GM19452 (cell line): ENCODE measurements around the gene TRIO.

Experiments used
- ATAC-seq: cut with Tn5 transposase; IDR thresholded peaks from one replicate; pipeline ENCODE4 v1.9.1; 2021; ENCODE audit not compliant: unreplicated experiment

The TRIO gene

GRCh38 chr5:14404780-14405179 lies 261.6 kb downstream of the TRIO start:
- no peak for ATAC-seq

DNA sequence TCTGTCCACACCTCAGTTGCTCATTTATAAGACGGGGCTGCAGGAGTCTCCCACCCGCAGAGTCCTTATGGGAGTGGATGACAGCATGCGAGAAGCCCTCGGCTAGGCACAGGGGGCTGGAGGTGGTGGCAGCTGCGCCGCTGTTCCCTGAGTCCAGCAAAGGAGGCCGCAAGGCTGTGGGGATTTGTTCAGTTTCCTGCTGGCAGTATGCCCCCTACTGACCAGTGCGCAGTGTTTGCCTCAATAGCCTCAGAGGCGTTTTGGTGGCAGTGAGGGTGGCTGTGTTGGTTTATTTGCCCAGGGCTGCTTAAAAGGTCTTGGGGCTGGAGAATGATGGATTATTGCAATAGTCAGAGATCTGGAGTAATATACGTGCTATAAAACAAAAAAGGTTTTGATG lies 262.1 kb downstream of the TRIO start:
- ATAC-seq = no peak

DNA sequence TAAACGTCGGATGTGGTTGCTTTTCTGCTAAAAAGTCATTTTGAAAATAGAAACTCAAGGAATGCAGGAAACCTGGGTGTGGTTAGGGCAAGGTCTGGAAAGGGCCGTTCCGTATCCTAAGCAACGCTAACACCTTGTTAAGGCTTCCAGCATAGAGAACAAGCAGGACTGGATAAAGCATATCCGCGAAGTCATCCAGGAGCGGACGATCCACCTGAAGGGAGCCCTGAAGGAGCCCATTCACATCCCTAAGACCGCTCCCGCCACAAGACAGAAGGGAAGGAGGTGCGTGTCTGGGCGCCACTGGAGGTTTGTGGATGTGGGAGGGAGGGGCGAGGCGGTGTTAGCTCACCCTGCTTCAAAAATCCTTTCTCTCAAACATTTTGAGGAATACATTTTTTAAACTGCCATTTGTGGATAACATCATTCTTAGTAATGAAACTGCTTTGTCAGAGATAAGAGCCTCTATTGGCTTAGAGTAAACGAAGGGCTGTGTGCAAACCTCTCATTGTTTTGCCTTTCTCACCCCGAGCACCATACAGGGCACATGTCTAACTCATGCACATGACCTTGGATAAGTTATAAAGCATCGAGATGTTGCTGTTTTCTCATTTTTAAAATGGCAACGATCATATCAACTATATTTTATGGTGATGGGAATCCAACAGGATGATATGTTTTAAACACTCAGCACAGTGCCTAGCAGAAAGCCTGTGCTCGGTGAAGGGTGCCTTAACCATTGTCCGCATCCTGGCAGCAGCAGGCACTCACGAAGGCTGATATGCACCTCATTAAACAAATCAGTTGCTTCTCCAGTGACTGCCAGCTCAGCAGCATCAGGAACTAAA lies 262.8 kb downstream of the TRIO start:
- no peak for ATAC-seq

- no peak for ATAC-seq
These were observed 263.4 kb downstream of the TRIO start for GRCh38 chr5:14406554-14406849.

DNA sequence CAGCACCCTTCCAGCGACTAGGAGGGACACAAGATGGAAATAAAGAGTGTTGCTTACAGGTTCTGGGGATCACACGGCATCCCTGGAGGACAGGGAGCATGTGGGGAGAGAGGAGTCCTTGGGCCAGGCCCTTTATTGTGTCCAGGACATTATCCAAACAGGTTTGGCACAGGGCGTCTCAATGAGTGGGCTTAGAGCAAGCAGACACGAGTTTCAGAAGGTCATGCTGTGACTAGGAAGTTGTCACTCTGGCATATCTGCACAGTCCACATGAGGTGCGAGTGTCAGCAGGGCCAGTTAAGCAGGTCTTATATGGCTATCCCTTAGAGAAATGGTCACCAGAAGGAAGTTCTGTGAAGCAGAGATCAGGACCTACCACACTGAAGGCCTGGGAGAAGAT lies 263.9 kb downstream of the TRIO start:
- ATAC-seq = no peak

DNA sequence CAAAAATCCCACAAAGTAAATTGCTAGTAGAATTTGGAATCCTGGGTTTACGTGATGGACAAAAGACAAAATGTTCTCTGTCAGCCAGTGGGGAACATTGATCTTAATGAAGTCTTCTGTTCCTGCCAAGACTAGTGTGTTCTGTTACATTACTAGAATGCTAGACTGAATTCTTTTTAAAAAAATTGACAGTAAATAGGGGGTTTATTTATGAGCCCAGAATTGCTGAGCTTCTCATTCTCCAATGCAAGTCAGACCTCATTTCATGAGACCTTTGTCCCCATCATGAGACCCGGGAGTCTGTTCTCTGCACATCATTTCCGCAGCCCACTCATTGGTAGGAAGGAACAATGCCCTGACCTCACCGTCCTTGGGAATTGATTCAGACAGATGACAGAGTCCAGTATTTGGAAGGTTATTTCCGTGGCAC lies 264.6 kb downstream of the TRIO start:
- no peak for ATAC-seq

GRCh38 chr5:14408969-14409586 lies 265.9 kb downstream of the TRIO start:
- no peak for ATAC-seq

DNA sequence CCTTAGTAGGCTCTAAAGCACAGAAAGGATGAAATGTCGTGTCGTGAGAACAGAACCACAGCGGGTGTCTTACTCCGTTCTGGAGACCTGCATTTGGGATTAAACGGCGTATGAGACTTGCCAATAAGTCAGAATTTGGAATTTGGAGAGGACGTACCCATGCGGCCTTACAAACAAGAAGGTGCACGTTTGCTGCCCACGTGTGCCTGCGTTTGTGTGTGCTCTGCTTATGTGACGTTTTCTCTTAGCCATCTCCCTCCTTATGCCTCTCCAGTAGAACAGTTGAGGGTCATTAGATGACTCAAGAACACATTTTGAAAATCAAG lies 266.9 kb downstream of the TRIO start:
- ATAC-seq = no peak

DNA sequence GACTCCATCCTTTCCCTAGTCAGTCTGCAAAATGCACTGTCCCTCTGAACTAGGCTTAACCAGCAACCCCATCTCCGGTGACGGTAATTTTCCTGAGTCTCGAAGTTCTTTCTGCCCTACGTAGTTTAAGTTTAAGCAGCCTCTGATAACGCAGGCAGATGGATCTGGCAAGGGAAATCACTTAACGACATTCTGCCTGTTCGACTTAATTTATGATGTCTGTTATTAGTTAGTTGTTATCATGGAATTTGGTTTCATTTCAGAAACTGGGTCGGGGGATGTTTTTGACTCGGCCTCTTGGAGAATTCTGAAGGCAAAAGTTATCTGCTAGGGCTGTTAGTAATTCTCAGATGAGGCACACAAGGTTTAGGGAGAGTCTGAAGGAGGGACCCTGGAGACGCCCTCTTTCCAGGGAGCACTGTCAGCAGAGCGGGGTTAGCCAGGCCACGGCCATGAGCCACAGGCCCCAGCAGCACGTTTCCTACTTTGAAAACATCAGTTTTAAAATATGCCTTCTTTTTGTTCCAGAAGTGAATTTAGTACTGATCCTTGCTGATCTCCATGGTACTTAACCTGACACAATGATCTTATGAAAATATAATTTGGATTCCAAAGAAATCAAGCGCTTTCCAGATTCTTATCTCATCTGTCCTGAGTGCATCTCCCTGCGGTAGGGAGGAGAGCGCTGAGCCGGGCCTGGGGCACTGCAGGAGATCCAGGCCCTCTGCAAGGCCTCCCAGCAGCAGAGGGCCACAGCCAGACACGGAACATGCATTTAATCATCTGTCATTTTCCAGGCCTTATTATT lies 267.5 kb downstream of the TRIO start:
- ATAC-seq = no peak

DNA sequence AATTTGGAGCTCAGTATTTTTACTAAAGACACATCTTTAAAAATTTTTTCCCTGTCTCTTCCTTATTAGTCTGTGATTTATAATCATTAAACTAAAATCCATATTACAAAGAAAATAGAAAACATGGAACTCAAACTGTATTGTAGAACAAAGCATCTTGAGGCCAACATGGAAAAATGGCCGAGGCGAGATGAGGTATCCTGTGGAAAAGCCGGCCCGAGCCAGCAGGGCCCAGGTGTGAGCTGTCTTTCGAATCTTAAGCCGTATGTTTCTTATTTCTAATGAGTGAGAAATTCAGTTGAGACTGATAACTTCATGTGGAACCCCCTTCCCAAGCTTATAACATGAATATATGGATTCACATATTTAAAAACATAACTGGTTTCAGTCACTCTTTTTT lies 268.1 kb downstream of the TRIO start:
- ATAC-seq = no peak

DNA sequence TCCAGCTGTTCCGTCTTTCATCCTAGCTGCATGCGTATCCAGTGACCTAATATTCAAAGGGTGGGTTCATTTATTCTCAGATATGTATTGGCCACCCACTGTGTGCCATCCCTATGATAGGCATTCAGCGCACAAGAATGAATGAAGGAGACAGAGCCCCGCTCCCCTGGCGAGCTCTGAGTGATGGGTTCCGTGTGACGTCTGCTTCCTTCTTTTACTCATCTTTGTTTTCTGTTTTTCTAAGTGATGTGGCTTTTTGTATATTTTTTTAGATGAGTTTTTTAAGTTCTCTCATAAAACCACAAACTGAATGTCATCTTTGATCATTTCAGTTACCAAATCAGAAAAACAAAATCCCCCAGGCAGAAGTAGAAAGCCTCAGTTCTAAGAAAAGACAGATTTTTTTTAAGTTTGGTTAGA lies 270.2 kb downstream of the TRIO start:
- no peak for ATAC-seq

GRCh38 chr5:14414007-14414406 lies 270.9 kb downstream of the TRIO start:
- ATAC-seq = no peak

DNA sequence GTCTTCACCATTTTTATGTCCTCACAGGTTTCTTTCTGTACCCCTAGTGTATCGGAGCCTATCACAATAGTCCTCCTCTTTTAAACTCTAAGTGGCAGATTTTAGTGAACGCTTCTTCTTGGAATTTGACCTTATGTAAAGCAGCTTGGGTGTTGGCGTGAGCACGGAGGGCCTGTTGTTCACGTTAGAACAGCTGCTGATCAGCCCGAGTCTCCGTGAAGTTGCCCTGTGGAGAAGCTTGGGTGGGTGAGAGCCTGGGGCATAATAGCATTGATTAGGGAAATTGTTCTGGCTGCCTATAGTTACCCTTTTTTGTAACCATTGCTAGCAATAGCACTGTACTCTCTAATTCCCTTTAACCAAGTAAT lies 271.5 kb downstream of the TRIO start:
- ATAC-seq = no peak

DNA sequence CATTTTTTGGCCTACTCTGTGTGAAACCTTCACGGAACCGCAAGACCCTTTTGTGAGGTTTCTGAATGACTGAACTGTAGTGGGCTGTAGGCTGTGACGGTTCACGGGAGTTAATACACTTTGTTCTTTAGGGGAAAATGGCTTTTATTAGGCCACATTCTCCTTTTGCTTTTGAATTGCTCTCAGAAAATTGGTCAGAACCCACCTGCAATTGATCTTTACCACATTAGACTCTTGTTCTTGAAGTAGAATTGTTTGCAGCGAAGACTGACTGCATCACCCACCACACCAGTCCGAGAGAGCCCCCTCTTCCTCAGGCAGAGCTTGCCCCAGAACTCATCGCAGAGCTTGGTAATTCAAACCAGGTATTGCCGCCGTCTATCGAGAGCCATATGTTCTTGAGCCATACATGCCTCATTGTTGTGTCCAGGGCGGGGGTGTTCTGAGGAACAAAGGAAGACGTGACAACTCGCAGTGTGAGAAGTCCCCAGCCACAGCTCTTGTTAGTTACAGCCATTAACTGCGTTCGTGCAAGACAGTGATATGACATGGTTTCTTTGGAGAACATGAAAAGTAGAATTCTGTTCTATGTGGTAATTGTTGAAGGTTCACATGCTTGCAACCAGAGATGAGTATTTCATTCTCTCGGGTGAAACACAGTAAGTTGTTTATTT lies 272.0 kb downstream of the TRIO start:
- peak; percentile 74 for ATAC-seq

GRCh38 chr5:14415698-14416074 lies 272.5 kb downstream of the TRIO start:
- ATAC-seq = no peak

- no peak for ATAC-seq
These were observed 273.6 kb downstream of the TRIO start for GRCh38 chr5:14416621-14417275.

- no peak for ATAC-seq
These were observed 274.2 kb downstream of the TRIO start for GRCh38 chr5:14417276-14417730.

GRCh38 chr5:14417792-14418765 lies 274.9 kb downstream of the TRIO start:
- no peak for ATAC-seq

GRCh38 chr5:14419686-14420085 lies 276.5 kb downstream of the TRIO start:
- ATAC-seq = no peak
